GM10266 (cell line): Measurements from ENCODE around the gene INCA1.

Experiments
- DNase-seq: peaks from one replicate; pipeline ENCODE4 v3.0.0; 2012; ENCODE audit errors: extremely low spot score
- TF ChIP-seq, protein P1 (sequence below): IDR thresholded peaks from 2 replicates; pipeline ENCODE4 v1.5.1; 2012; ENCODE audit warnings: mild to moderate bottlenecking, low read depth; ENCODE audit not compliant: control insufficient read depth, insufficient read depth; ENCODE audit errors: missing control alignments

Gene INCA1

DNA sequence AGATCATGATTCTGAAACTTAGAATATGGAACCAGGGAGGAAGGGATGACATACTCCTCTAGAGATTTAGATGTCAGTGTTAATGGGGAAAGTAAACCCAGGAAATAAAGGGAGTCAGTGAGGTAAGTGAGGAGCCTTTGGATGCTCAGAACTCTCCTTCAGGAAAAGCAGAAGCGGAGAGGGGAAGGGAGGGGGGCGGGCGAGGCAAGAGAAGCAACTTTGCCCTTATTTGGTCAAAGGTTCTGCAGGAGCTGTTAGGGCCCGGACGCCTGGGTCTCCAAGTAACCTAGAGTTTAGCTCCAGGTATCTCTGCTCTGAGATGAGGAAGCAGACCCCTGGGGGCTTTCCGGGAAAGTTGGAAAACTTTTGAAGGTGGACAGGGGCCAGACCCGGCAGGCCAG is 50.3 kb downstream of the INCA1 start:
- TF ChIP-seq, protein P1, sequence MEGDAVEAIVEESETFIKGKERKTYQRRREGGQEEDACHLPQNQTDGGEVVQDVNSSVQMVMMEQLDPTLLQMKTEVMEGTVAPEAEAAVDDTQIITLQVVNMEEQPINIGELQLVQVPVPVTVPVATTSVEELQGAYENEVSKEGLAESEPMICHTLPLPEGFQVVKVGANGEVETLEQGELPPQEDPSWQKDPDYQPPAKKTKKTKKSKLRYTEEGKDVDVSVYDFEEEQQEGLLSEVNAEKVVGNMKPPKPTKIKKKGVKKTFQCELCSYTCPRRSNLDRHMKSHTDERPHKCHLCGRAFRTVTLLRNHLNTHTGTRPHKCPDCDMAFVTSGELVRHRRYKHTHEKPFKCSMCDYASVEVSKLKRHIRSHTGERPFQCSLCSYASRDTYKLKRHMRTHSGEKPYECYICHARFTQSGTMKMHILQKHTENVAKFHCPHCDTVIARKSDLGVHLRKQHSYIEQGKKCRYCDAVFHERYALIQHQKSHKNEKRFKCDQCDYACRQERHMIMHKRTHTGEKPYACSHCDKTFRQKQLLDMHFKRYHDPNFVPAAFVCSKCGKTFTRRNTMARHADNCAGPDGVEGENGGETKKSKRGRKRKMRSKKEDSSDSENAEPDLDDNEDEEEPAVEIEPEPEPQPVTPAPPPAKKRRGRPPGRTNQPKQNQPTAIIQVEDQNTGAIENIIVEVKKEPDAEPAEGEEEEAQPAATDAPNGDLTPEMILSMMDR = no peak
- DNase-seq = no peak

DNA sequence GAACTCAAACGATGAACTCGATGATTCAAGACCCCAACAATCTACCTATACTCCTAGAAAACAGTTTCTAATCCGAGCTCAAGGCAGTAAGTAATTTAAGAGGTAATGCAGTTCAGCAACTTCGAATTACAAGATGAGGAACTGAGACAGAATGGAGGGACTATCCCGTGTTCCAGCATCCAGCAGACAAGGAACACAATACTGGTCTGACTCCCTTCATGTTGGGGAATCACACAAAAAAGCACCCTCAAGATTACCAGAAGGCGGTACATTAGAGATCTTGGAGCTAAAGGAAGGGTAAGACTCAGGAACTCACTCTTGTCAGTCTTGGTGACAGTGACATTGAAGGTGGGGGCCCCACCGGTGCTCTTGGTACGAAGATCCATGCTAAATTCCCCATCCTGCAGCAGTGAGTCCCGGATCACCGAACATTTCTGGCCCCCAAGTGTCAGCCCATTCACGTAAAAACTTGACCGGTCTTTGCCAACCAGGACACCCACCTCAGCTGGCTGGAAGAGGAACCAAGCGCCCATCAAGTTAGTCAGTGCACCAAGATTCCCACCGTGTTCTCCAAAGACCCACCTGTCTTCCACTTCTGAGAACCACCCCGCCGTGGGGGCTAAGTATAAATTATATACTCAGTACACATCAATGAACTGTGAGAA is 50.9 kb downstream of the INCA1 start:
- TF ChIP-seq, protein P1 = no peak
- no peak for DNase-seq

DNA sequence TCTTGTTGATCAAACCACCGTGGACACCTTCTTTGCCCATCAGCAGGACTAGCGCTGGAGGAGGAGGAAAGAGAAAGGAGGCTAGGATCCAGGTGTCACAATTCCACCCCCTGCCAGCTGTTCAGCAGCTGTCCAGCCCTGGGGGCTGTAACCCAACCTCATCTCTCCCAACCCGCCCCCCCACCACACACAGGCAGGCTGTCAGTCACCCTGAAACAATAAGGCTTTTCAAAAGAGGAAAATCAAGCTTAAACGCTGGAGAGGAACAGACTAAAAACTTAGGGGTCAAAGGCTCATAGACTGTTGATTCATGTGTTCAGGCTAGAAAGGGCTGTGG is 51.4 kb downstream of the INCA1 start:
- TF ChIP-seq, protein P1 = no peak
- DNase-seq = no peak

DNA sequence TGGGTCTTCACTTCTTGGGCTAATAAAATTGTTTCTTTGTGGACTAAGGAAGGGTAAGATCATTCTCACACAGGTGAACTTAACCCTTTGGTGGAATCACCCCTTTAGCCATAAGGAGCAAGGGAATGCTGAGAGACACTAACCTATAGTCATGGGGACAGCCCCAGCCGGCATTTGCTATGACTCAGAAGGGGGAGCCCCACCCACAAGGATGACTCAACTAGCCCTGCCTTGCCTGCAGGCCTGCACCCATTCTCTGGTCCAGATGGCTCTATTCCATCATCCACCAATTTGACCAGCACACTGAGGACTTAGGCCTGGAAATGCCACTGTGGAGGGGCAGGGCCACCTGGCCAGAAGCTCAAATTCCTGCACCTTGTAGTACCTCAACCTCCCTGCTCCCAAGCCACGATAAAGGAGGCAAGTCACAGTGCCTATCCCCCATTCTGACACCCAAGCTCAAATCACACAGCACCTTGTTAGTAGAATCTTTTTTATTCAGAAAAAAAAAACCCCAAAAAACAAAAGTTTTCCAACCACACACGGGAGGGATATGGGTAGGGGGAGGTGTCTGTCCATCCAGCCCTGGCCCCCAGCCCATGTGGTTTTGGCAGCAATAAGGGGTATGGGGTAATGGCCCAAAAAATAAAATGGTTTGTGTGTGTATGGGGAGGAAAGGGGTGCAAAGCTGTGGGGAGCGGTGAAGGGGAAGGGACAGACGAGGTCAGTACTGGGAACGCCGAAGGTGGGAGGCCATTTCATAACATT is 52.0 kb downstream of the INCA1 start:
- peak; percentile 83 for DNase-seq
- TF ChIP-seq, protein P1 = no peak

DNA sequence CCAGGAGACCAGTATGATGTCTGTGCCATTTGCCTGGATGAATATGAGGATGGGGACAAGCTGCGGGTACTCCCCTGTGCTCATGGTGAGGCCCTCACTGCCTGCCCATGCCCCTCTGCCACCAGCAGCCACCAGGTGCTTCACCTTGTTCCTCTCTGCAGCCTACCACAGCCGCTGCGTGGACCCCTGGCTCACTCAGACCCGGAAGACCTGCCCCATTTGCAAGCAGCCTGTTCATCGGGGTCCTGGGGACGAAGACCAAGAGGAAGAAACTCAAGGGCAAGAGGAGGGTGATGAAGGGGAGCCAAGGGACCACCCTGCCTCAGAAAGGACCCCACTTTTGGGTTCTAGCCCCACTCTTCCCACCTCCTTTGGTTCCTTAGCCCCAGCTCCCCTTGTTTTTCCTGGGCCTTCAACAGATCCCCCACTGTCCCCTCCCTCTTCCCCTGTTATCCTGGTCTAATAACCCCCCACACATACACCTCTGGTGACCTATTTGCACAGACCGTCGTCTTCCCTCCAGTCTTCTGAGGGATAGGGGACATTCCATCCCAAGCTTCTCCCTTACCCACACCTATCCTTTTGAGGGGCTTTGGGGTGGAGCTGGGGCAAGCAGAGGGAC is 52.7 kb downstream of the INCA1 start:
- TF ChIP-seq, protein P1 = no peak
- no peak for DNase-seq

DNA sequence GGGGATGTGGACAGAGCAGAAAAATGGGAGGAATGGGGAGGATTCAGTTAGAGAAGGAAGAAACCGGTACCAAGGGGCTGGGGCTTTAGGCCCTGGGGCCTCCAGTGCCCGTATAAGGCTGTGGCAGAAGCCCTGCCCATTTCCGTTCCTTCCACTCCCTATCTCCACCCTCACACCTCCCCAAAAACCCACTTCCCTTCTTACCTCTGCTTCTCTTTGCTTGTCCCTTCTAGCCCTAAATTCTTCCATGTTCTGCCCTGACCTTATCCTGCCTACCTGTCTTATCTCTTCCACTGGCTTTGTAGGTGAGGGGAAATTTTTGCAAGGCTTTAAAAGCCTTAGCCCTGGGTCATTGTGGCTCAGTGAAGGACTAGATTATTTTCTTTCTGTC is 53.2 kb downstream of the INCA1 start:
- TF ChIP-seq, protein P1 = no peak
- DNase-seq = no peak
